NCI-H1694 treated with DMSO at 0.1 percent for 48 hours (cell line): Measurements from ENCODE around the gene ZNF385C.
A peak's percentile ranks its signal among the peaks of the same experiment; 100 is the strongest.

ENCODE experiments used
- DNase-seq: peaks from one replicate; lab custom pipeline; 2025; lab: John Stamatoyannopoulos, UW

ZNF385C gene

GRCh38 chr17:42107597-42108576 lies 9.6 kb upstream of the ZNF385C start:
- peak; percentile 87 for DNase-seq

GRCh38 chr17:42107124-42107523 lies 8.9 kb upstream of the ZNF385C start:
- DNase-seq = no peak

GRCh38 chr17:42106009-42106408 lies 7.7 kb upstream of the ZNF385C start:
- no peak for DNase-seq

GRCh38 chr17:42104264-42104663 lies 6.0 kb upstream of the ZNF385C start:
- DNase-seq = no peak

GRCh38 chr17:42103221-42103954 lies 5.1 kb upstream of the ZNF385C start:
- no peak for DNase-seq

- peak; percentile 53 for DNase-seq
These were observed 3.4 kb upstream of the ZNF385C start for GRCh38 chr17:42101513-42102292.

GRCh38 chr17:42098730-42099399 lies 592 bp upstream of the ZNF385C start:
- peak; percentile 49 for DNase-seq

- DNase-seq = no peak
These were observed 1.7 kb downstream of the ZNF385C start for GRCh38 chr17:42096360-42097111.

- no peak for DNase-seq
These were observed 3.8 kb downstream of the ZNF385C start for GRCh38 chr17:42094375-42095069.

GRCh38 chr17:42092939-42093338 lies 5.3 kb downstream of the ZNF385C start:
- DNase-seq = no peak

GRCh38 chr17:42090964-42091790 lies 7.1 kb downstream of the ZNF385C start:
- no peak for DNase-seq

- DNase-seq = no peak
These were observed 9.5 kb downstream of the ZNF385C start for GRCh38 chr17:42088736-42089135.

- DNase-seq = no peak
These were observed 10.3 kb downstream of the ZNF385C start for GRCh38 chr17:42087736-42088705.

- no peak for DNase-seq
These were observed 11.1 kb downstream of the ZNF385C start for GRCh38 chr17:42087042-42087701.

GRCh38 chr17:42081516-42082129 lies 16.6 kb downstream of the ZNF385C start:
- DNase-seq = no peak

GRCh38 chr17:42079541-42079940 lies 18.7 kb downstream of the ZNF385C start:
- DNase-seq = no peak

GRCh38 chr17:42078396-42079043 lies 19.8 kb downstream of the ZNF385C start:
- DNase-seq = no peak
